ENCODE measurements around the gene CNST. TPM values are rescaled to one million over a fixed set of nuclear protein-coding genes. Genes with fewer than 3 reads are reported as not detected.

Gene CNST
- total and polyA plus RNA-seq, 9 of the 15 experiments (the other 6 are each of a cell fraction or from before 2014, with no cell fraction given), result 17.0 to 55.3 (median 30.8) TPM

DNA sequence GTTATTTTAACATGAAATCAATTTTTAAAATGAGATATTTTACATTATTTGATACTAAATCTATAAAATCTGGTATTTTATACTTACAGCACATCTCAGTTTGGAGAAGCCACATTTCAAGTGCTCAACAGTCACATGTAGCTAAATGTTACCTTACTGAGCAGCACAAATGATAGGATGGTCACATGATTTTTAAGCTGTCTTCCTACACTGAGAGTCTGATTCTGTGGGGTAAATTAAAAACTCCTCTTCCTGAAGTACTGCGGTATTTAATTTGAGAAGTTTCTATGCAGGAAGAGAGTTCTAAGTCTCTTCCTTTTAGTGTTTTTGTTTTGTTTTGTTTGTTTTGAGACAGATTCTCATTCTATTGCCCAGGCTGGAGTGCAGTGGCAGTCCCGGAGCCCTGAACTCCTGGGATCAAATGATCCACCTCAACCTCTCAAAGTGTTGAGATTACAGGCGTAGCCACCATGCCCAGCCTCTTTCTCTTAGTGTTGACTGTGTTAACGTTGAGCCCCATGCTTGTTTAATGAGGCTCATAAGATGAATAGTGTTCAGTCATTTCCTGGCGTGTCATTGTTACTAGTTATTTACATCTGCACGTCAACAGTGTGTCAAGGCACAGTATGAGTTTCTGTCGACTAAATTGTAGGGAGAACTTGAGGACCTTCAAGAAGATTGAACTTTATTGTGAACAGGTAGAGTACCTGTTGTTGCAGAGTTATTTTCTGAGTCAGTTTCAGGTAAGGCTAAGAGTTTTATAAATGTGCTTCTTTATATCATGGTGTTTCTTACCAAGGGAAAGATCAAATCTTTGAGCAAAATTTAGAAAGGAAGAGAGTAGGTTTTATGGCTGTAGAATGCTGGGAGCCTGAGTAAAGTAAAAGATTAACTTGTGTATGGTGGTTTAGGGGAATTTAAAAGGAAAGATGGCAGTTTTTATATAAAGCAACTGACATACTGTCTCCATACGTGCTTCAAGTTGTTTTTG, 3.3 kb downstream of the CNST start (continued):
- TF ChIP-seq ZNF41 (CRISPR knock-in tag; conservative IDR thresholded peaks at IDR 0.05) (no peak), POLR2AphosphoS5 (IDR thresholded peaks at IDR 0.05; ENCODE audit: control insufficient read depth, insufficient read depth, low read depth, low read length) (0 out of 2 replicates have a peak, but pooled peaks have one; percentile 23), GABPB2 (CRISPR knock-in tag; conservative IDR thresholded peaks at IDR 0.05) (no peak), NFYB (IDR thresholded peaks at IDR 0.05; ENCODE audit: extremely low read depth, insufficient read length) (no peak), CREBBP (IDR thresholded peaks at IDR 0.05; ENCODE audit: low read depth, low read length) (no peak), KAT8 (IDR thresholded peaks at IDR 0.05; ENCODE audit: low read depth) (no peak), RBM25 (IDR thresholded peaks at IDR 0.05; ENCODE audit: low read depth, low read length, severe bottlenecking) (no peak), FOXJ3 (CRISPR knock-in tag; IDR thresholded peaks at IDR 0.05) (no peak), ZNF124 (CRISPR knock-in tag; IDR thresholded peaks at IDR 0.05) (no peak), CBFA2T2 (conservative IDR thresholded peaks at IDR 0.05) (no peak), SRSF1 (IDR thresholded peaks at IDR 0.05; ENCODE audit: low read depth, low read length) (no peak), HIVEP1 (CRISPR knock-in tag; IDR thresholded peaks at IDR 0.05) (no peak), TARDBP (IDR thresholded peaks at IDR 0.05) (no peak), ELF1 (tag; IDR thresholded peaks at IDR 0.05) (no peak), EP300 (IDR thresholded peaks at IDR 0.05; ENCODE audit: low read length) (0 out of 2 replicates have a peak, but pooled peaks have one; percentile 14), C11orf30 (IDR thresholded peaks at IDR 0.05; ENCODE audit: low read depth) (no peak), IFI16 (CRISPR knock-in tag; IDR thresholded peaks at IDR 0.05) (no peak), POLR2H (tag; IDR thresholded peaks at IDR 0.05; ENCODE audit: low read depth) (0 out of 2 replicates have a peak, but pooled peaks have one; percentile 40)
- TF ChIP-seq, protein P1, sequence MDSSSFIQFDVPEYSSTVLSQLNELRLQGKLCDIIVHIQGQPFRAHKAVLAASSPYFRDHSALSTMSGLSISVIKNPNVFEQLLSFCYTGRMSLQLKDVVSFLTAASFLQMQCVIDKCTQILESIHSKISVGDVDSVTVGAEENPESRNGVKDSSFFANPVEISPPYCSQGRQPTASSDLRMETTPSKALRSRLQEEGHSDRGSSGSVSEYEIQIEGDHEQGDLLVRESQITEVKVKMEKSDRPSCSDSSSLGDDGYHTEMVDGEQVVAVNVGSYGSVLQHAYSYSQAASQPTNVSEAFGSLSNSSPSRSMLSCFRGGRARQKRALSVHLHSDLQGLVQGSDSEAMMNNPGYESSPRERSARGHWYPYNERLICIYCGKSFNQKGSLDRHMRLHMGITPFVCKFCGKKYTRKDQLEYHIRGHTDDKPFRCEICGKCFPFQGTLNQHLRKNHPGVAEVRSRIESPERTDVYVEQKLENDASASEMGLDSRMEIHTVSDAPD (CRISPR knock-in tag; IDR thresholded peaks at IDR 0.05), result no peak
- TF ChIP-seq, protein P2, sequence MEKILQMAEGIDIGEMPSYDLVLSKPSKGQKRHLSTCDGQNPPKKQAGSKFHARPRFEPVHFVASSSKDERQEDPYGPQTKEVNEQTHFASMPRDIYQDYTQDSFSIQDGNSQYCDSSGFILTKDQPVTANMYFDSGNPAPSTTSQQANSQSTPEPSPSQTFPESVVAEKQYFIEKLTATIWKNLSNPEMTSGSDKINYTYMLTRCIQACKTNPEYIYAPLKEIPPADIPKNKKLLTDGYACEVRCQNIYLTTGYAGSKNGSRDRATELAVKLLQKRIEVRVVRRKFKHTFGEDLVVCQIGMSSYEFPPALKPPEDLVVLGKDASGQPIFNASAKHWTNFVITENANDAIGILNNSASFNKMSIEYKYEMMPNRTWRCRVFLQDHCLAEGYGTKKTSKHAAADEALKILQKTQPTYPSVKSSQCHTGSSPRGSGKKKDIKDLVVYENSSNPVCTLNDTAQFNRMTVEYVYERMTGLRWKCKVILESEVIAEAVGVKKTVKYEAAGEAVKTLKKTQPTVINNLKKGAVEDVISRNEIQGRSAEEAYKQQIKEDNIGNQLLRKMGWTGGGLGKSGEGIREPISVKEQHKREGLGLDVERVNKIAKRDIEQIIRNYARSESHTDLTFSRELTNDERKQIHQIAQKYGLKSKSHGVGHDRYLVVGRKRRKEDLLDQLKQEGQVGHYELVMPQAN (IDR thresholded peaks at IDR 0.05; ENCODE audit: borderline replicate concordance), result peak; percentile 59

Data from K562 (cell line).